ENCODE results near the gene DLX1. TPM values are rescaled to one million over a fixed set of nuclear protein-coding genes. Genes with fewer than 3 reads are reported as not detected.

DLX1 gene
- total and polyA plus RNA-seq, 2 of the 8 experiments (the other 6 are each of a cell fraction or from before 2014, with no cell fraction given): 0.11 TPM; not detected in 1

- TF ChIP-seq CHD7 (IDR thresholded peaks at IDR 0.05; ENCODE audit: insufficient replicate concordance, low read length) (no peak), SUZ12 (IDR thresholded peaks at IDR 0.05; ENCODE audit: low read length) (peak; percentile 71), BACH1 (IDR thresholded peaks at IDR 0.05; ENCODE audit: low read length) (no peak), RNF2 (IDR thresholded peaks at IDR 0.05; ENCODE audit: borderline replicate concordance, low read depth, low read length, missing control alignments, poor library complexity, severe bottlenecking) (peak; percentile 49), TBP (IDR thresholded peaks at IDR 0.05; ENCODE audit: low read depth, low read length) (0 out of 2 replicates have a peak, but pooled peaks have one; percentile 21), CBX8 (IDR thresholded peaks at IDR 0.05; ENCODE audit: borderline replicate concordance, low read depth, low read length) (0 out of 2 replicates have a peak, but pooled peaks have one; percentile 20), KDM4A (IDR thresholded peaks at IDR 0.05; ENCODE audit: low read depth, low read length, severe bottlenecking) (peak; percentile 27), EZH2 (IDR thresholded peaks at IDR 0.05; ENCODE audit: low read depth, low read length, severe bottlenecking) (peak; percentile 69)
These were observed 16.6 kb downstream of the DLX1 start (continued) for GRCh38 chr2:172101821-172102390.

Measured in H1 (cell line).